DOHH2 (cell line): ENCODE data around the gene FAM98B.

Experiments
- CTCF ChIP-seq: fragments of 200-600 bp; sonication (generic); IDR thresholded peaks from one replicate; pipeline ENCODE4 v1.5.1; 2014; ENCODE audit warnings: antibody characterized with exemption, mild to moderate bottlenecking, low read depth, low read length; ENCODE audit not compliant: poor library complexity, severe bottlenecking
- EZH2phosphoT487 ChIP-seq: fragments of 200-600 bp; sonication (generic); IDR thresholded peaks from 2 replicates; pipeline ENCODE4 v1.6.1; 2017; ENCODE audit warnings: borderline replicate concordance, mild to moderate bottlenecking, antibody characterized with exemption, low read length, moderate library complexity, mixed read lengths

- TF ChIP-seq CTCF (no peak), EZH2phosphoT487 (no peak)
These were observed 59.0 kb downstream of the FAM98B start for GRCh38 chr15:38512901-38513300.
